GM19452 (cell line): ENCODE measurements around the gene ADIG.

Experiments used
- ATAC-seq: cut with Tn5 transposase; IDR thresholded peaks from one replicate; pipeline ENCODE4 v1.9.1; 2021; ENCODE audit not compliant: unreplicated experiment

The ADIG gene

DNA sequence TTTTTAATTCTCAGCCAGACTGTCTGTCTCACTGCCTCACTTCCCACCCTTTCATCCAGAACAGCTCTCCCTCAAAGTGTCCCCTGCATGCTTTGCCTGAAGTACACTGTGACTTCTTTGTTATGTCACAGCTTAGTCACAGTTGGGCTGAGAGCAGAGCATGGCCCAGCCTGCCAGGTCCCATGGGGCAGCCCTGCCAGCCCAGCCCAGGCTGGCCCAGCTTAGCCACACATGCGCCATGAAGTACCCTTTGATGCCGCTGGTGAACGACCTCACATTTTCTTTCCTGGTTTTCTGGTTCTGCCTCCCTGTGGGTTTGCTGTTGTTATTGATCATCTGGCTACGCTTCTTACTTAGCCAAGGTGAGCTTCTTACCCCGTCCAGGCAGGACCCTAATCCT, at the start of gene ADIG:
TSS of gene ADIG (plus strand) at position 185 of the 400 bp plus-strand sequence. CDS start at position 239, 54 bp downstream.
- ATAC-seq: no peak

DNA sequence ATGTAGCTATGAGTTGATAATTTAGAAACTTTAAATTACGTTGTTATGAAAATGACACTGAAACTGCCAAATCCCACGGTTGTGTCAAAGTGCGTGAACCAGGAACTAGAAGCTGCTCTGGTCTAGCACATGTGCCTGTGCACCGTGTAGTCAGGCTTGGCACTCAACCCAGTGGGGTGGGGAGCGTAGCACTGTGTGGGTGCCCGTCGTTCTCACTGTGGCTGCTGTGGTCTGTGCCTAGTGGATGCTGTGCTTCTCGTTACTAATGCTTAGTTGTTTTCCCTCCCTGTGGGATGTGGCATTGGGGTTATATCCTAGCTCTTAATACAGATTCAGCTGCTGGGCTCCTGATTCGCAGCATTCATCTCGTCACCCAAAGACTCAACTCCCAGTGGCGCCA, 46.2 kb upstream of the ADIG start:
- ATAC-seq: no peak

- no peak for ATAC-seq
Measured at GRCh38 chr20:38536310-38536709, 44.7 kb upstream of the ADIG start.

- ATAC-seq: no peak
Measured at GRCh38 chr20:38537176-38537575, 43.8 kb upstream of the ADIG start.

- ATAC-seq: no peak
Measured at GRCh38 chr20:38538789-38539188, 42.2 kb upstream of the ADIG start.

DNA sequence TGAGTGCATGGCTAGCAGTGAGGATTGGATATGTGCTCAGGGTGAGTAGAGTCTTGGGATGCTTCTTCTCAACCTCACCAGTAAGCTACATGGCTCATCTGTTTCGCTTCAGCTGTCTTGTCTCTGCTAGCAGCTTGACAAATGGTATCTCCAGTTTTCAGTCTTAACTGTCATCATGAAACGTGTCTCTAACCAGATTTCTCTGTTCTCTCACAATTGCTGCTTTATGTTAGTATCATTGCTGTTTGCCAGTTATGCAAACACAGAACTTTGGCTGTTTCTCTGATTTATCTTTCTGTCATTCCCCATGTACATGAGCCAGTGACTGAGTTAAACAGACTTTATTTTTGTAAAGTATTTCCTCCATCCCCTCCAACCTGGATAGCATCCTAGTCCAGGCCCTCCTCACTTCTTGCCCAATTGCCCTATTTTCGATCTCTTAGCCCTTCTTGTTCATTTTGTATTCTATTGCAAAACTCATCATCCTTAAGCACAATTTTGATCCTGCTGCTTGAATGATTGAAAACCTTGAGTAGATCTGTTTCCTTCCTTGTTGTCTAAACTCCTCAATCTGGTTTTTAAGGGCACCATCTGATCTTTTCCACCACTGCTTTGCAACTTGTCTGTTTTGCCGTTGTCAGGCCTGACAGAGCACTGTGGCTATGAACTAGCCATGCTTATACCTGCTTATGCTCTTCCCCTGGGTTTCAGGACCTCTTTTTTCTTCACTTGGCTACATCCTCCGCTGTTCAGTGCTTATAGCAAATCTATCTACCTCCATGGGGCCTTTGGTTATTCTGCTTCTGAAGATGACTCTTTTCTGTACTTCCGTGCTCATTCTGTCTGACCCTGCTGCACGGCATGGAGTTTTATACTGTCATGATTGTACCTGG, 37.7 kb upstream of the ADIG start:
- no peak for ATAC-seq

DNA sequence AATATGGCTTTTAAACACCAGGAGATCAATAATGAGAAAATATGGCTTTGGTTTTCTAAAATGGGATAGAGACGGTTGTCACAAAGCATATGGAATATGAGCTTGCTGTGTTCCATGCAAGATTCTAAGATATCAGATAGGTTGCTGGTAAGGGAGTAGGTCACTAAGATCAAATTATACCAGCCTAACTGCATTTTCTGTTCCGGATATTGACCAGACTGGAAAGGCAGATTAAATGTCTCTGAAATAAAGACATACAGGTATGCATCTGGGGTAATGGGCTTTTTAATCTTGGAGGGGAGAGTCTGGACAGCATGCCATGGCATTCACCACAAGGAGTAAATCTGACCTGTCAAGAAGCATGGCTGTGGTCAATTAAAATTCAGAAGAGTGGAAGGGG, 35.2 kb upstream of the ADIG start:
- ATAC-seq: no peak

- ATAC-seq: no peak
Measured at GRCh38 chr20:38547288-38548085, 33.5 kb upstream of the ADIG start.

- ATAC-seq: no peak
Measured at GRCh38 chr20:38548356-38549083, 32.5 kb upstream of the ADIG start.

DNA sequence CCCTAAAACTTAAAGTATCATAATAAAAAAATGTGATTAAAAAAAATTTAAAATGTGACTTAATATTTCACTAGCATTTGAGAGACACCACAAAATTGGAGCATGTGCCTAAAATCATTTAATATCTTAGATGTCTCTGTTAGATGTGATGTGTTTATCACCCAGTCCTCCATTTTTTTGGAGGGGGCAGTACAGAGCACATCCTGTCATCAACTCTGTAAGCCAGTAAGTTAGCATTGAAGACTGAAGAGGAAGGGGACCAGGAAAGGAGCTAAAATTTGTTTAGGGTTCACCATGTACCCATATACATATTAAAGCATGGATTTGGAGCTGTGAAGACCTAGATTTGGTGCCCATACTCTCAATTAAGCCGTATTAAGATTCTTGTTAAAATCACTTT, 30.7 kb upstream of the ADIG start:
- no peak for ATAC-seq

- ATAC-seq: no peak
Measured at GRCh38 chr20:38551056-38551626, 29.9 kb upstream of the ADIG start.

- ATAC-seq: no peak
Measured at GRCh38 chr20:38554986-38555385, 26.0 kb upstream of the ADIG start.

DNA sequence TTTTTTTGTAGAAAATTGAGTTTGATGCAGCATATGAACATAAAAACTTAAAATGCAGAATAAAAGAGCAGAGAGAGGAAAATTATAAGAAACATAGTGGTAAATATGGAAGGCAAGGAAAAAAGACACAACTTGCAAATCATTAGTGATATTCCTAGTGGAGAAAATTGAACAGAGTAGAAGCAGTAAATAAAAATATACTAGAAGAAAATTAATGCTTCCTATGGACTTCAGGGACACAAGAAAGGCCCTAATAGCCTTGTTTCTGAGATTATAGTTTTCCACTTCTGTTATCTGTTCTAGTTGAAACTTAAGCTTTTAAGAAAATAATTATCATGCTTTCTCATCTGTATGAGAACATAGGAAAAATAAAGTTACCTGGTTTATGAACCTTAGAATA, 25.6 kb upstream of the ADIG start:
- no peak for ATAC-seq

DNA sequence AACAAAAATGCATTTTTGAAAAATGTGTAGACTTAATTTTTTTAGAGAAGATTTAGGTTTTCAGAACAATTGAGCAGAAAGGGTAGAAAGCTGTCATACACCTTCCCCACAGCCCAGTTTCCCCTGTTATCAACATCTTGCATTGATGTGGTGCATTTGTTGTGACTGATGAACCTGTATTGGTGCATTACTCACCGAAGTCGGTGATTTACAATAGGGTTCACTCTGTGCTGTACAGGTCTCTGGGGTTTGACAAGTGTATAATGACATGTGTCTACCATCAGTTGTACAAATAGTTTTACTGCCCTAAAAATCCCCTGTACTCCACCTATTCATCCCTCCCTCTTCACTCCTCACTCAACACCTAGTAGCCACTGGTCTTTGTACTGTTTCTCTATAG, 23.8 kb upstream of the ADIG start:
- ATAC-seq: no peak

DNA sequence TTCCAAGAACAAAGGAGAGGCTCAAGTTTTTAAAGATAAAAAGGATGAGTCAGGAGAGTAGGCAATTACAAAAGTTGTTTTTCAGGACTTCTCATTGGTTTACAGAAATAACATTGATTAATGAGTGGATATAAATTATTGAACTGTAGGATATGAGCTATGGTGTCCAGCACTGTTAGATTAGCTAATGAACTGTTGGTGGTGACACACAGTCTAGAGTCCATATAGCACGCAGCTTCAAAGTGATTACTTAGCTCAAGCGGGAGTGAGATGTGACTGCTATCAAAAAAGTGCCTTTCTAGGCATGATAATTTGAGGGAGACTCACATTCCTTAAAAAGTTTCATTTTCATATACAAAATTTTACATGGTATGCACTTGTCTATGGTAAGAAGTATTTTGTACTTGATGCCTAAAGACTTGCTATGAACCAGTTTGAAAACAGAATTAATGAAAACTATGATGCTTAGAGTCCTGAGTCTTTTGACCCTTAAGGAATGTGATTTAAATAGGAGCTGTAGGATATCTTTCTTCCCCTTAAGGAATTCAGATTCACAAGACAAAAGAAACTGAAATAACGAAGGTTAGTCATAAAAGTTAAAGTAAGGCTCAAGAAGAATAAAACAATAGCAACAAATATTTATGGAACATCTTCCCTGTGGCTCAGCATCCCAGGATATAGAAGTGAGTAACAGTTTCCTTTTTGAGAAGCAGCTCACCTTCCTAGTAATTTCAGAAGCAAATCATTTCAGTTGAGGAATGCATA, 22.2 kb upstream of the ADIG start:
- no peak for ATAC-seq

- ATAC-seq: no peak
Measured at GRCh38 chr20:38559764-38560163, 21.2 kb upstream of the ADIG start.

DNA sequence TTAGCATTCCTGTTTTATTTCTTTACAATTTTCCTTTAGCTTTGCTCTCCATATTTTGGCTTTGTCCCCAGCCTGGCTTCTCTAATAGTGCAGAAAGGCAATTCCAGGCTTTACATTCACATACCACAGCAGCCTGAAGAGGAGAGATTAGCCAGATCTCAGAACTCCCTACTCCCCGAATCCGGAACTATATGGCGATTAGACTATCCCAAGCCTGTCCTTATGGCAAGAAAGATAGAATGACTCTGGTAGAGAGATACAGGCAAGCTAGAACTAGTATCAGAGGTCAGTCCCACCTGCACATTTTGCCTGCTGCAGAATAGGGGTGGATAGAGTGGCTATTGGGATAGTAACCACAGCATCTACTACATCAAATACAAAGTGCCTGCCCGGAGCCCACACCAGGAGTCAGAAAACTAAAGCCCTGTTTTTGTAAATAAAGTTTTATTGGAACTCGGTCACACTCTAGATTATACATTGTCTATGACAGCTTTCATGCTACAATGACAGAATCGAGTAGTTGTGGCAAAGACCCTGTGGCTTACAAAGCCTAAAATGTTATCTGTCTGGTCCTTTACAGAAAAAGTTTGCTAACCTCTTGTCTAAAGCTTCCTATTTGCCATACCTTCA, 17.1 kb upstream of the ADIG start:
- ATAC-seq: no peak

DNA sequence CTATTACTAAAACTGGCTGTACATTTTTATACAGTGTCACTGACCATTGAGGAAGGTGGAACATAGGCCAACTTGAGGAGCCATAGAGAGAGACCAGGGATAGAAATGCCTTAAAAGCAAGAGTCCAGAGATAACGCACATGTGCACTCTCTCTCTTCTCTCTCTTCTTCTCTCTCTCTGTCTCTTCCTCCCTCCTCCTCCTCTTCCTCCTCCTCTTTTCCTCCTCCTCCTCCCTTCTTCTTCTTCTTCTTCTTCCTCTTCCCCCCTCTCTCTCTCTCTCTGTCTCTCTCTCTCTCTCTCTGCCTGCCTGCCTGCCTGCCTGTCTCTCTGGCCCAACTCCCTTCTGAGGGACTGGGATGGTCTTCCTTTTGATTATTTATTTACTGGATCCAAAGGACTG, 16.3 kb upstream of the ADIG start:
- no peak for ATAC-seq

DNA sequence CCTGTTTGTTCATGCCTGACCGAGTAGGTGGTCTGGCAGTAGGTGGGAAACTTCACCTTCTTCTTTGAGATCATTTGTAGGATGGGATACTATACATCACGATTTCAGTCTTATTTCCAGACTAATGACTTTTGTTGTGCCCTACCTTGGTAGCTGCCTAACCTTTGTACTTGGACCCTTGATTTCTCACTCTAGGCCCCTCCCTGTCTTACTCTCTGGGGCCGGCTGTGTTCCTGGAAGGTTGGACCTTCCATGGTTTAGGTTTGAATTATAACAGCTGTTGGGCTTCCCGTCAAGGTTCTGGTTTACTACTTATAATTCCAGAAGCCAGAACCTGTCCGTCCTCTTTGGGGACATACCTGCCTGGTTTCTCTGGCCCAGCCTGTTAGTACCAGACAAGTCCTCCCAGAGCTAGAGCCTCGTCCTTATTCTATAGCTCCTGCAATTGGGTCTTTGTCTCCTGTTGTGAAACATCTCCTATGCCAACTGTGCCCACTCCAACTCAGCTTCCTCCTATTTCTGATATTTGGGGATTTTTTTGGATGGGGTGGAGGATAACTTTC, 14.9 kb upstream of the ADIG start:
- no peak for ATAC-seq
